Muscle of arm (tissue), 14 donors: ENCODE measurements around the gene DBNDD2. TPM values are rescaled to one million over a fixed set of nuclear protein-coding genes. Genes with fewer than 3 reads are reported as not detected.

Source experiments
- DNase-seq: peaks from one replicate; pipeline ENCODE4 v3.0.0-alpha.2; 2013
- long read RNA-seq, 11 donors: transcript quantifications; one replicate each; lab custom pipeline, GENCODE V29; 2026
- polyA plus RNA-seq, 12 donors: library from polyadenylated mRNA; unstranded; fragments of 120-200 nt; gene quantifications; one replicate each; pipeline ENCODE4 v1.2.1, GENCODE V29; 2013; ENCODE audit not compliant: insufficient read length in 12 of 12

The DBNDD2 gene
- polyA plus RNA-seq, result 10 to 100 TPM in 11 of 12 donors, not detected in 1; 19.2 to 31.0 (median 25.6) TPM
- long read RNA-seq, donor 1, transcript DBNDD2-208 (4 exons, 1,118 nt), result minor isoform, 10 of 42 reads
- long read RNA-seq, donor 1, transcript DBNDD2-202 (4 exons, 1,078 nt), result major isoform, 30 of 42 reads
- long read RNA-seq, donor 1, partial matches to known transcripts, result 0 of 42 reads
- long read RNA-seq, donor 1, other reads (novel, unspliced or antisense), result 0 of 42 reads
- long read RNA-seq, donor 2, transcript DBNDD2-202 (4 exons, 1,078 nt), result major isoform, 10 of 16 reads
- long read RNA-seq, donor 2, partial matches to known transcripts, result 0 of 16 reads
- long read RNA-seq, donor 2, other reads (novel, unspliced or antisense), result 0 of 16 reads
- long read RNA-seq, donor 3, transcript DBNDD2-202 (4 exons, 1,078 nt), result major isoform, 6 of 7 reads
- long read RNA-seq, donor 3, partial matches to known transcripts, result 0 of 7 reads
- long read RNA-seq, donor 3, other reads (novel, unspliced or antisense), result 0 of 7 reads
- long read RNA-seq, donor 4, partial matches to known transcripts, result 0 of 4 reads
- long read RNA-seq, donor 4, other reads (novel, unspliced or antisense), result 0 of 4 reads
- long read RNA-seq, donor 5, transcript DBNDD2-202 (4 exons, 1,078 nt), result major isoform, 12 of 14 reads
- long read RNA-seq, donor 5, partial matches to known transcripts, result 0 of 14 reads
- long read RNA-seq, donor 5, other reads (novel, unspliced or antisense), result 0 of 14 reads
- long read RNA-seq, donor 6, partial matches to known transcripts, result 0 of 8 reads
- long read RNA-seq, donor 6, other reads (novel, unspliced or antisense), result 0 of 8 reads
- long read RNA-seq, donor 7, transcript DBNDD2-202 (4 exons, 1,078 nt), result major isoform, 6 of 11 reads
- long read RNA-seq, donor 7, partial matches to known transcripts, result 0 of 11 reads
- long read RNA-seq, donor 7, other reads (novel, unspliced or antisense), result 0 of 11 reads
- long read RNA-seq, donor 8, transcript DBNDD2-202 (4 exons, 1,078 nt), result major isoform, 16 of 19 reads
- long read RNA-seq, donor 8, partial matches to known transcripts, result 0 of 19 reads
- long read RNA-seq, donor 8, other reads (novel, unspliced or antisense), result 0 of 19 reads
- long read RNA-seq, donor 9, transcript DBNDD2-202 (4 exons, 1,078 nt), result major isoform, 7 of 11 reads
- long read RNA-seq, donor 9, partial matches to known transcripts, result 0 of 11 reads
- long read RNA-seq, donor 9, other reads (novel, unspliced or antisense), result 0 of 11 reads
- long read RNA-seq, donor 10, transcript DBNDD2-202 (4 exons, 1,078 nt), result major isoform, 18 of 26 reads
- long read RNA-seq, donor 10, partial matches to known transcripts, result 0 of 26 reads
- long read RNA-seq, donor 10, other reads (novel, unspliced or antisense), result 0 of 26 reads
- long read RNA-seq, donor 11, transcript DBNDD2-202 (4 exons, 1,078 nt), result major isoform, 9 of 12 reads
- long read RNA-seq, donor 11, partial matches to known transcripts, result 0 of 12 reads
- long read RNA-seq, donor 11, other reads (novel, unspliced or antisense), result 0 of 12 reads

DNA sequence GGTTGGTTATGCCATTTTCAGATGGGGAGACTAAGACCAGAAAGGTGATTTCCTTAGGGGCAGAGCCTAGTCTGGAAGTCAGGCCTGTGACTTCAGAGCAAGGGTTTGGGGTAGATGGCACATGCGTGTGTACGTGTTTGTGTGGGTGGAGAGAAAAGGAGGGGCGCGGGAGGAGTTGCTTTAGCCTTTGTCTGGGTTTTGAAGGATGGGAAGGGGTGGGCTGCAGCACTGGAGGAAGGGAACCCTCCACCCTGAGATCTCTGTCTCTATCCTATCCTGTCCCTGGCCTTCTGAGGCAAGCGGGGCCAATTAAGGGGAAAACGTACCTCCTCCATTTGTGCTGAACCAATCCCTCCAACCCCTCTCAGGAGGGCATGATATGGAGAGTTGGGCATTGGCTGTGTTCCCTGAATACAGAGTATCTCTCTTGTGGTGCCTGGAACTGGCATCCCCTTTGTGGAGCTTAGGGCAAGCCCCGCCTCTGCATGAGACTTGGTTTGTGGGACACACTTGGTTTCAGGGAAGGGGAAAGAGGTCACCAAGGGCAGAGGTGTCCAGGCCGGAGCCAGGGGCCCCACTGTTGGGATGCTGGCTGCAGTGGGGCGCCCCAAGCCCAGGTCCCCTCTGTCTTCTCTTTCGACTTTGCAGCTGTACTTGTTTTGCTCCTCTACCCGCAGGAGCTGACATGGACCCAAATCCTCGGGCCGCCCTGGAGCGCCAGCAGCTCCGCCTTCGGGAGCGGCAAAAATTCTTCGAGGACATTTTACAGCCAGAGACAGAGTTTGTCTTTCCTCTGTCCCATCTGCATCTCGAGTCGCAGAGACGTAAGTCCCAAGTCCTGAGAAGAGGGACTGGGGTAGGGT, at the start of gene DBNDD2:
Gene DBNDD2, plus strand, starts transcription at position 507 of the 863 bp plus-strand sequence. Its CDS starts 179 bp downstream, at position 686.
- no peak for DNase-seq

- no peak for DNase-seq
Observed at GRCh38 chr20:45359069-45359405, 49.1 kb upstream of the DBNDD2 start.

DNA sequence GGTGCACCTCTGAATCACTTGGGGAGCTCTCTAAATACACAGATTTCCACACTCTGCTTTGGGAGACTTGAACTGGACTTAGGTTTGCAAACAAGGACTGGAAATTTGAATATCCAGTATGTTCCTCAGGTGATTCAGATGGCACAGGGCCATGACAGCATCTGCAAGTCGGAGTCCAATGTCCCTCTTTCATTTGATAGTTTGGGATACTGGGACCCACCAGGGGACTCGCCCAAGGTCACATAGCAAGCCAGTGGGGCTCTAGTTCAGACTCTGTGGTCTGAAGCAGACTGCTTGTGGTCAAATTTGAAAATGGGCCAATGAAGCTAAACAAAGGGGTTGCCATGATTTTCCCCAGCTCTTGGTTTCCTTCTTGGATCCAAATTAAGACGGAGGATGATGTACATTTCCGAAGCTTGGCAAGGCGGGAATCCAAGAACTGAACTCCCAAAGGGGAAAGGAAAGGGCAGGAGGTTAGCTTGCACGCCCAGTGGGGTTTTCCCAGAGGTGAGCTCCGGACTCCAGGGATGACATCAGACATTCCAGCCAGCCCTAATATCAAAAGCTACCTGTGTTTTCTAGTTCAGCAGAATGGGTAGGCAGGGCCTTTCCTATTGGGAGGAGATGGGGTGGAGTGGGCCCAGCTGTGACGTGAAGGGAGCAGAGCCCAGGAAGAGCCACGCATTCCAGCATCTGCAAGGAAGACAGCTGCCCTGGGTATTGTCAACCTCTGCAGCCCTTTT, 48.5 kb upstream of the DBNDD2 start:
- DNase-seq, result no peak

DNA sequence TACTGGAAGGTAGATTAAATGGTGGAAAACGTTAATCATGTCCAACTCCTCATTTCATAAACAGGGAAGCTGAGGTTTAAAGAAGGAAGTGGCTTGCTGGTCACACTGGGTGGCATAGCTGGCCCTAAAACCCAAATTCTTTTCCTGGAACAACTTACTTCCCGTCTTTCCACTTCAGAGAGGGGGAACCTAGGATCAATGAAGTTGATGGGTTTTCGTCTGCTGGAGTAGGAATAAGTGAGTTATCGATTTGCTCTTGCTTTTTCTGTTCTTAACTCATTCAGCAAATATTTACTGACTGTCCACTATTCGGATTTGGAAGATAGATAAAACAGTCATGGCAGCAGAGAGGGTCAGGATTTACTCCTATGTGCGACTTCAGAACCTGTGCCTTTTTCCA, 46.3 kb upstream of the DBNDD2 start:
- no peak for DNase-seq

GRCh38 chr20:45362804-45363610, 45.1 kb upstream of the DBNDD2 start, which contains the start of gene SYS1:
Gene SYS1, plus strand, starts transcription at chr20:45363156. Its CDS starts 376 bp downstream, at chr20:45363532.
- peak; percentile 99 for DNase-seq

DNA sequence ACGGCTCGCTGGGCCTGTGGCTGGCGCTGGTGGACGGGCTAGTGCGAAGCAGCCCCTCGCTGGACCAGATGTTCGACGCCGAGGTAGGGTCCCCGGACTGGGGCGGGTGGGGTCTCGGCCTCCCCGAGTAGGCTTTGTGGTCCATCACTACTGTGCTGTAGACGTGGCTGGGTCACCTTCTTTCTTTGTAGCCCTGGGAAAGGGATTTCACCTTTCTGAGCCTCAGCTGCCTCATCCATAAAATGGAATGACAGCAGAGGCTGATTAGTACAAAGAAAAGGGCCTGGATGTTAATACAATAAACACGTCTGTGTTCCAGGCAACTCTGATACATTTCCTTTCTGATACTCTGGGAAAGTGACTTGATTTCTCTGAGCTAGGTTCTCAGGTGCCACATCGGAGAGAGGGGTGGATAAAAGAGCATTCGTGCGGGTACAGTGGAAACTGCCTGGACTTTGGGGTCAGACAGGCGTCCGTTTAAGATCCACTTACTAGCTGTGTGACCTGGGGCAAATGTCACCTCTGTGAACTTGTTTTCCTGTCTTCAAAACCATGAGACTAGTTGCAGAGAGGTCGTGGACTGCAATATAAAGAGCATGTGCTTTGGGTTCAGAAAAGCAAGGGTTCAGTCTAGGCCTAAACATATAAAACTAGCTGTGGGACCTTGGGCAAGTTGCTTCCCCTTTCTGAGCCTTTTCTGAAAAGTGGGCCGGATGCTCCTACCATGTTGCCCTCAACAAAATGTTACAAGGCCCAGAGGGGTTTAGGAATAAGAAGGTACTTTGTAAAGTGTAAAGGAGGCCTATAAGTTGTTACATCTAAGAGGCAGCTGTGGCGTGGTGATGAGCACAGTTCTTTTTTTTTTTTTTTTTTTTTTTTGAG, 44.2 kb upstream of the DBNDD2 start:
- DNase-seq, result no peak

GRCh38 chr20:45365444-45365970, 42.6 kb upstream of the DBNDD2 start:
- DNase-seq, result no peak

DNA sequence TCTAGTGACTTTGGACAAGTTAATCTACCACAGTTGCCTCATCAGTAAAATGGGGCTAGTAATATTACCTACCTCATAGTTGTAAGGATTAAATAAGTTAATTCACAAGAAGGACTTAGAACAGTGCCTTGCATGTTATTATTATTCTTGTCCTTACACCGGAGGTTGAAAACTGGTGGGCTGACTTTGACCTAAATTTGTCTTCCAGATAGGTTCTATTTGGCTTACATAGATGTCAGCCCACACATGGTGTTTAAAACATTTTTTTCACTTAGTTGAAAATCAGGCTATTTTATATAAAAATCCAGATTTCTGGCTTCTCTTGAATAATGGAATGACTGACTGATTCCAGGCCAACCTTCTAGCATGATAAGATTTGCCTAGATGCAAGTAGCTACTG, 41.9 kb upstream of the DBNDD2 start:
- DNase-seq, result no peak

DNA sequence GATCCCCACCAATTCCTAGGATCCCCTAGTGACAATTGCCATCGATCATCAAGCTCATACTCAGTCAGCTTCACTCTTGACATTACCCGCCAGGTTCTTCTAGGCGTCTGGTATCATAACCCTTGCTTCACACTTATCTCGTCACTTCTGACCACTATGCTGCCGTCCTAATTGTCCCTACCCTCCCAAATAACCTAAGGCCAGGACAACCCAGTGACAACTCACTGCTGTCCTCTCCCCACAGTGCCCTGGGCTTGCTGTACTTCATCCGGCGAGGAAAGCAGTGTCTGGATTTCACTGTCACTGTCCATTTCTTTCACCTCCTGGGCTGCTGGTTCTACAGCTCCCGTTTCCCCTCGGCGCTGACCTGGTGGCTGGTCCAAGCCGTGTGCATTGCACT, 41.5 kb upstream of the DBNDD2 start:
- DNase-seq, result no peak

- DNase-seq, result no peak
Observed at GRCh38 chr20:45367126-45367525, 41.0 kb upstream of the DBNDD2 start.

DNA sequence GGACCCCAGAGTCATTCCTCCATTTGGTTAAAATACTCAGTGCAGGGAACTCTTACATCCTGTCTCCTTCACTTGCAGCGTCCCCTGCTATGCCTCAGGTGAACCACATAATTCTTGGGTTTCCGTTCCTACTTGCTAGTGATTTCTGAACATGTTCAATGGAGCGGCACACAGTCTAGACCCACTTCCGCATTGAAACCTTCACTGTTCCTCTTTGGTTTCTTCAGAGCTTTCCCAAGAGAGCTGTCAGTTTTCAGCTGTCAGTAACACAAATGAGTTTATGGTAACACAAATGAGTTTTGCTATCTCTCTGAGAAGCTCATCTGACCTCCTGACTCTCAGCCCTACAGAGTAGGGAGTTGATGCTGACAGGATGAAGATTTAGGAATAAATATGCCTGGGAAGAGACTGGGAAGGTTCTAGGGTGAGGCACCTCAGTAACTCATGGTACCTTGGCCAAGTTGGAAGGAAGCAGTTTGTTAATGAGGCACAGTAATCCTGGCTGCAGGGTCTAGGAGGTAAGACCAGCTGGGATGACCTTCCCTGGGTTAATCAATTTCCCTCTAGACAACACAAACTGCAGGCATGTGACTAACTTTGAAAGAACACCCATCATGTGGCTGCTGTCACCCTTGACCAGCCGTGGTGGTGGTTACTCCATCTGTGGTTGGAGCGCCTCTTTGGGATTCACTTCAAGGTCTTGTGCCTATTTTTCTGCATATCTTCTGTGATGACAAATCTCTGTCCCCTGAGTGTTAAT, 39.7 kb upstream of the DBNDD2 start:
- DNase-seq, result no peak

DNA sequence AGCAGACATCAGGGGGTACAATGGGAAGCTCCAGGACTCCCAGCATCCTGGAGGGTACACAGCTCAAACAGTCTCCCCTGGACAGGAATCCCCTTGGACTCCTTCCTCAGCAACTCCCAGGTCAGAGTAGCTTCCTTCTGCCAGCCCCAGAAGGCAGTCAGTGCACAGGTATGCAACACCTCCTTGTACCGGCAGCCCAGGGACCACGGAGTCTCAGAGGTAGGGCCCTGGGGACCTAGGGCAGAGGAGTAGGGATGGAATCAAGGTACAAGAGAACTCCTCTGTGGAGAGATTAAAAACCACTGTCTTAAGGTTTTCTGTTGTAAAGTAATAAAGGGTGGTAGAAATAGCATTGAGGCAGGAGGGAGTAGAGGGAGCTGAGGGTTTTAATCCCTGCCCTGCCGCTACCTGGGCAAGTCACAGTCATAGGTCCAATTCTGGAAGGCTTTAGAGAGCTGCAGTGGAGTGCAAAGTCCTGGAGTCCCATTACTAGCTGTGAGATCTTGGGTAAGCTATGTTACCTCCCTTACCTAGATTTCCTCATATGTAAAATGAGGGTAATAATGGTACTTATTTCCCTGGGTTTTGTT, 37.4 kb upstream of the DBNDD2 start:
- no peak for DNase-seq

- no peak for DNase-seq
Observed at GRCh38 chr20:45372241-45372640, 35.8 kb upstream of the DBNDD2 start.

GRCh38 chr20:45372646-45373352, 35.3 kb upstream of the DBNDD2 start:
- no peak for DNase-seq

GRCh38 chr20:45373353-45374100, 34.6 kb upstream of the DBNDD2 start:
- peak; percentile 71 for DNase-seq
